Measurements from ENCODE around the gene HECTD4.

- no peak for TF ChIP-seq POLR2A (IDR thresholded peaks at IDR 0.05)
- TF ChIP-seq, protein P1, sequence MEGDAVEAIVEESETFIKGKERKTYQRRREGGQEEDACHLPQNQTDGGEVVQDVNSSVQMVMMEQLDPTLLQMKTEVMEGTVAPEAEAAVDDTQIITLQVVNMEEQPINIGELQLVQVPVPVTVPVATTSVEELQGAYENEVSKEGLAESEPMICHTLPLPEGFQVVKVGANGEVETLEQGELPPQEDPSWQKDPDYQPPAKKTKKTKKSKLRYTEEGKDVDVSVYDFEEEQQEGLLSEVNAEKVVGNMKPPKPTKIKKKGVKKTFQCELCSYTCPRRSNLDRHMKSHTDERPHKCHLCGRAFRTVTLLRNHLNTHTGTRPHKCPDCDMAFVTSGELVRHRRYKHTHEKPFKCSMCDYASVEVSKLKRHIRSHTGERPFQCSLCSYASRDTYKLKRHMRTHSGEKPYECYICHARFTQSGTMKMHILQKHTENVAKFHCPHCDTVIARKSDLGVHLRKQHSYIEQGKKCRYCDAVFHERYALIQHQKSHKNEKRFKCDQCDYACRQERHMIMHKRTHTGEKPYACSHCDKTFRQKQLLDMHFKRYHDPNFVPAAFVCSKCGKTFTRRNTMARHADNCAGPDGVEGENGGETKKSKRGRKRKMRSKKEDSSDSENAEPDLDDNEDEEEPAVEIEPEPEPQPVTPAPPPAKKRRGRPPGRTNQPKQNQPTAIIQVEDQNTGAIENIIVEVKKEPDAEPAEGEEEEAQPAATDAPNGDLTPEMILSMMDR (IDR thresholded peaks at IDR 0.05) = no peak
Measured at GRCh38 chr12:112352921-112353320, 29.3 kb downstream of the HECTD4 start.

Measured in body of pancreas (tissue), 4 donors.